HG03521 (cell line): ENCODE results near the gene CERS4.
A peak's percentile ranks its signal among the peaks of the same experiment; 100 is the strongest.
"Not testable (repeated sequence)": the region's sequence is repeated elsewhere in the genome, so short reads cannot be mapped to it uniquely, and the experiment has no call there.

ENCODE experiments used
- ATAC-seq: cut with Tn5 transposase; IDR thresholded peaks from one replicate; pipeline ENCODE4 v1.9.1; 2021; ENCODE audit warnings: mild to moderate bottlenecking, moderate library complexity; ENCODE audit not compliant: unreplicated experiment

CERS4 gene

GRCh38 chr19:8259142-8259921, 50.2 kb downstream of the CERS4 start:
- no peak for ATAC-seq

GRCh38 chr19:8259922-8260247, 50.7 kb downstream of the CERS4 start:
- no peak for ATAC-seq

- no peak for ATAC-seq
Observed at GRCh38 chr19:8261347-8261746, 52.2 kb downstream of the CERS4 start.

GRCh38 chr19:8261881-8262280, 52.7 kb downstream of the CERS4 start:
- ATAC-seq: no peak

GRCh38 chr19:8262431-8262830, 53.3 kb downstream of the CERS4 start:
- ATAC-seq: no peak

GRCh38 chr19:8264248-8264647, 55.1 kb downstream of the CERS4 start:
- ATAC-seq: not testable (repeated sequence)

- ATAC-seq: no peak
Observed at GRCh38 chr19:8265872-8266271, 56.7 kb downstream of the CERS4 start.

- ATAC-seq: no peak
Observed at GRCh38 chr19:8269724-8270123, 60.6 kb downstream of the CERS4 start.

- ATAC-seq: not testable (repeated sequence)
Observed at GRCh38 chr19:8276508-8276907, 67.3 kb downstream of the CERS4 start.

- ATAC-seq: not testable (repeated sequence)
Observed at GRCh38 chr19:8291337-8291736, 82.2 kb downstream of the CERS4 start.

GRCh38 chr19:8302357-8302691, 93.2 kb downstream of the CERS4 start:
- ATAC-seq: no peak

GRCh38 chr19:8302734-8303133, 93.6 kb downstream of the CERS4 start:
- no peak for ATAC-seq

- no peak for ATAC-seq
Observed at GRCh38 chr19:8304841-8305621, 95.9 kb downstream of the CERS4 start.

GRCh38 chr19:8305798-8306197, 96.6 kb downstream of the CERS4 start:
- no peak for ATAC-seq

GRCh38 chr19:8306235-8307054, 97.3 kb downstream of the CERS4 start:
- ATAC-seq: no peak

- ATAC-seq: no peak
Observed at GRCh38 chr19:8307400-8307964, 98.3 kb downstream of the CERS4 start.

- ATAC-seq: peak; percentile 78
Observed at GRCh38 chr19:8307965-8308866, 99.0 kb downstream of the CERS4 start, which contains the start of gene CD320. CD320 (minus strand) TSS chr19:8308358; CDS start chr19:8308290, 68 bp downstream.

GRCh38 chr19:8308891-8309291, 99.7 kb downstream of the CERS4 start:
- no peak for ATAC-seq

GRCh38 chr19:8310342-8311055, 101.3 kb downstream of the CERS4 start:
- ATAC-seq: no peak
